ENCODE measurements around the gene EMP2.

DNA sequence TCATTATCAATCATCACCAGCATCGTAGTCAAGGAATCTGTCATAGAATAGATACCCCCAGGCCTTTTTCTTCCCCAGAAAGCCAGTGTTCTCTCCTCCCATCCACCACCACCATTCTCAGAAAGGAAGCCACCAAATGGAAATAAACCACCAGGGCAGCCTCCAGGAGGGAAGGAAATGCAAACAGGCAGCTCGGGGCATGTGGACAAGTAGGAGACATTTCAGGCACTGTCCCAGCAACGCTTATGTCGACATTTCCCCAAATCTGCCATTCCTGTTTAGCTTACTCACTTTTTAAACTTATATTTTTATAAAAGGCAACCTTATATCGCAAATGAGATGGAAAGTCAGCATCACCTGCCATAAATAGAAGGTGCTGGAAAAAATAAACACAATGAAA, 15.8 kb downstream of the EMP2 start:
- TF ChIP-seq, protein P1, sequence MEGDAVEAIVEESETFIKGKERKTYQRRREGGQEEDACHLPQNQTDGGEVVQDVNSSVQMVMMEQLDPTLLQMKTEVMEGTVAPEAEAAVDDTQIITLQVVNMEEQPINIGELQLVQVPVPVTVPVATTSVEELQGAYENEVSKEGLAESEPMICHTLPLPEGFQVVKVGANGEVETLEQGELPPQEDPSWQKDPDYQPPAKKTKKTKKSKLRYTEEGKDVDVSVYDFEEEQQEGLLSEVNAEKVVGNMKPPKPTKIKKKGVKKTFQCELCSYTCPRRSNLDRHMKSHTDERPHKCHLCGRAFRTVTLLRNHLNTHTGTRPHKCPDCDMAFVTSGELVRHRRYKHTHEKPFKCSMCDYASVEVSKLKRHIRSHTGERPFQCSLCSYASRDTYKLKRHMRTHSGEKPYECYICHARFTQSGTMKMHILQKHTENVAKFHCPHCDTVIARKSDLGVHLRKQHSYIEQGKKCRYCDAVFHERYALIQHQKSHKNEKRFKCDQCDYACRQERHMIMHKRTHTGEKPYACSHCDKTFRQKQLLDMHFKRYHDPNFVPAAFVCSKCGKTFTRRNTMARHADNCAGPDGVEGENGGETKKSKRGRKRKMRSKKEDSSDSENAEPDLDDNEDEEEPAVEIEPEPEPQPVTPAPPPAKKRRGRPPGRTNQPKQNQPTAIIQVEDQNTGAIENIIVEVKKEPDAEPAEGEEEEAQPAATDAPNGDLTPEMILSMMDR (IDR thresholded peaks at IDR 0.05; ENCODE audit: poor library complexity, severe bottlenecking) = no peak
- TF ChIP-seq TAF1 (IDR thresholded peaks at IDR 0.05; ENCODE audit: low read depth) = no peak
- TF ChIP-seq POLR2AphosphoS5 (IDR thresholded peaks at IDR 0.05) = no peak
- TF ChIP-seq, protein P2, sequence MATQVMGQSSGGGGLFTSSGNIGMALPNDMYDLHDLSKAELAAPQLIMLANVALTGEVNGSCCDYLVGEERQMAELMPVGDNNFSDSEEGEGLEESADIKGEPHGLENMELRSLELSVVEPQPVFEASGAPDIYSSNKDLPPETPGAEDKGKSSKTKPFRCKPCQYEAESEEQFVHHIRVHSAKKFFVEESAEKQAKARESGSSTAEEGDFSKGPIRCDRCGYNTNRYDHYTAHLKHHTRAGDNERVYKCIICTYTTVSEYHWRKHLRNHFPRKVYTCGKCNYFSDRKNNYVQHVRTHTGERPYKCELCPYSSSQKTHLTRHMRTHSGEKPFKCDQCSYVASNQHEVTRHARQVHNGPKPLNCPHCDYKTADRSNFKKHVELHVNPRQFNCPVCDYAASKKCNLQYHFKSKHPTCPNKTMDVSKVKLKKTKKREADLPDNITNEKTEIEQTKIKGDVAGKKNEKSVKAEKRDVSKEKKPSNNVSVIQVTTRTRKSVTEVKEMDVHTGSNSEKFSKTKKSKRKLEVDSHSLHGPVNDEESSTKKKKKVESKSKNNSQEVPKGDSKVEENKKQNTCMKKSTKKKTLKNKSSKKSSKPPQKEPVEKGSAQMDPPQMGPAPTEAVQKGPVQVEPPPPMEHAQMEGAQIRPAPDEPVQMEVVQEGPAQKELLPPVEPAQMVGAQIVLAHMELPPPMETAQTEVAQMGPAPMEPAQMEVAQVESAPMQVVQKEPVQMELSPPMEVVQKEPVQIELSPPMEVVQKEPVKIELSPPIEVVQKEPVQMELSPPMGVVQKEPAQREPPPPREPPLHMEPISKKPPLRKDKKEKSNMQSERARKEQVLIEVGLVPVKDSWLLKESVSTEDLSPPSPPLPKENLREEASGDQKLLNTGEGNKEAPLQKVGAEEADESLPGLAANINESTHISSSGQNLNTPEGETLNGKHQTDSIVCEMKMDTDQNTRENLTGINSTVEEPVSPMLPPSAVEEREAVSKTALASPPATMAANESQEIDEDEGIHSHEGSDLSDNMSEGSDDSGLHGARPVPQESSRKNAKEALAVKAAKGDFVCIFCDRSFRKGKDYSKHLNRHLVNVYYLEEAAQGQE (IDR thresholded peaks at IDR 0.05; ENCODE audit: borderline replicate concordance) = no peak

All from neural cell (in vitro differentiated cells).